ENCODE data around the gene NCAN. TPM values are rescaled to one million over a fixed set of nuclear protein-coding genes. Genes with fewer than 3 reads are reported as not detected.

NCAN gene
- total RNA-seq, 3 donors from 2014 or later: 0.25 TPM; not detected in 2

DNA sequence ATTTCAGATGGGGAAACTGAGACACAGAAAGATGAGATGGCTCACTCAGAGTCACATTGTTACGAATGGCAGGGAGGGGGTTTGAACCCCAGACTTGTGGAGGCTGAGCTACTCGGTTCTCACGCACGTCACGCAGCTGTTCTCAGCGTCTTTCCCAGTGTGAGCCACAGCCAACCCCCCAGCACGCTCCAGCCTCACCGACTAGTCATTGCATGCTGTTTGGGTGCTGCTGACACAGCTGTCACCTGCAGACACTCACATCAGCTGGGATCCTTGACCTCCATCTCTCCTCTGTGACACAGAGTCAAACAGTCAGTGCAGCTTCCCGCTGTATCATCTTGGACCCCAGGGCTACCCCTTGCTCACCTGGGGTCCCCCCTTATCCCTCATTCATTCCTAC, 2.4 kb upstream of the NCAN start:
- no peak for DNase-seq
- TF ChIP-seq, protein P1, sequence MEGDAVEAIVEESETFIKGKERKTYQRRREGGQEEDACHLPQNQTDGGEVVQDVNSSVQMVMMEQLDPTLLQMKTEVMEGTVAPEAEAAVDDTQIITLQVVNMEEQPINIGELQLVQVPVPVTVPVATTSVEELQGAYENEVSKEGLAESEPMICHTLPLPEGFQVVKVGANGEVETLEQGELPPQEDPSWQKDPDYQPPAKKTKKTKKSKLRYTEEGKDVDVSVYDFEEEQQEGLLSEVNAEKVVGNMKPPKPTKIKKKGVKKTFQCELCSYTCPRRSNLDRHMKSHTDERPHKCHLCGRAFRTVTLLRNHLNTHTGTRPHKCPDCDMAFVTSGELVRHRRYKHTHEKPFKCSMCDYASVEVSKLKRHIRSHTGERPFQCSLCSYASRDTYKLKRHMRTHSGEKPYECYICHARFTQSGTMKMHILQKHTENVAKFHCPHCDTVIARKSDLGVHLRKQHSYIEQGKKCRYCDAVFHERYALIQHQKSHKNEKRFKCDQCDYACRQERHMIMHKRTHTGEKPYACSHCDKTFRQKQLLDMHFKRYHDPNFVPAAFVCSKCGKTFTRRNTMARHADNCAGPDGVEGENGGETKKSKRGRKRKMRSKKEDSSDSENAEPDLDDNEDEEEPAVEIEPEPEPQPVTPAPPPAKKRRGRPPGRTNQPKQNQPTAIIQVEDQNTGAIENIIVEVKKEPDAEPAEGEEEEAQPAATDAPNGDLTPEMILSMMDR (IDR thresholded peaks at IDR 0.05): no peak
- no peak overlapping the region for H3K4me3 ChIP-seq
- intact Hi-C loops (cut with DNase I, micrococcal nuclease): no loop called here
- H3K9me3 ChIP-seq: no peaks in the 10 kb centered on the region
- no peak for ATAC-seq
- no peaks in the 10 kb centered on the region for H3K4me1 ChIP-seq (ENCODE audit: low read depth)
- H3K36me3 ChIP-seq (ENCODE audit: low read depth): no peaks in the 10 kb centered on the region

DNA sequence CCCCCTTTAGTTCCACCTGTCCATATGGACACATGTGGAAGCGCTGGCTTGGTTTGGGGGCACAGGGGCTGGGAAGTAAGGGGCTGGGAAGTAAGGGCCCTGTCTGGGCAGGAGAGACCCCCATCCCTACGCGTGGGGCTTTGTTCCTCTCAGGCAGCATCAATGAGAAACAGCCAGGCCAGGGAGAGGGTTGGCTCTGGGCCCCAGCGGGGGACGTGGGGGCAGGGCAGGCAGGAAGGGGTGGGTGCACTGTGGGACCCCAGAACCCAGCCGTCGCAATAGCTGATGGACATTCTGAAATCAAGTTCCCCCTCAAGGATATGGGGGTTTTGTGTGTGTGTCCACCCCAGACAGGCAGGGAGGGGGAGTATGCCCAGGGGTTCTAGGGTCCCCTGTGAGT, 1.2 kb downstream of the NCAN start:
- Histone ChIP-seq H3K36me3 (ENCODE audit: low read depth) (no peaks in the 10 kb centered on the region), H3K4me3 (no peak overlapping the region), H3K4me1 (ENCODE audit: low read depth) (no peaks in the 10 kb centered on the region), H3K9me3 (no peaks in the 10 kb centered on the region)
- ATAC-seq: no peak
- intact Hi-C loops (cut with DNase I, micrococcal nuclease): no loop called here
- TF ChIP-seq, protein P1 (IDR thresholded peaks at IDR 0.05): no peak
- DNase-seq: no peak

DNA sequence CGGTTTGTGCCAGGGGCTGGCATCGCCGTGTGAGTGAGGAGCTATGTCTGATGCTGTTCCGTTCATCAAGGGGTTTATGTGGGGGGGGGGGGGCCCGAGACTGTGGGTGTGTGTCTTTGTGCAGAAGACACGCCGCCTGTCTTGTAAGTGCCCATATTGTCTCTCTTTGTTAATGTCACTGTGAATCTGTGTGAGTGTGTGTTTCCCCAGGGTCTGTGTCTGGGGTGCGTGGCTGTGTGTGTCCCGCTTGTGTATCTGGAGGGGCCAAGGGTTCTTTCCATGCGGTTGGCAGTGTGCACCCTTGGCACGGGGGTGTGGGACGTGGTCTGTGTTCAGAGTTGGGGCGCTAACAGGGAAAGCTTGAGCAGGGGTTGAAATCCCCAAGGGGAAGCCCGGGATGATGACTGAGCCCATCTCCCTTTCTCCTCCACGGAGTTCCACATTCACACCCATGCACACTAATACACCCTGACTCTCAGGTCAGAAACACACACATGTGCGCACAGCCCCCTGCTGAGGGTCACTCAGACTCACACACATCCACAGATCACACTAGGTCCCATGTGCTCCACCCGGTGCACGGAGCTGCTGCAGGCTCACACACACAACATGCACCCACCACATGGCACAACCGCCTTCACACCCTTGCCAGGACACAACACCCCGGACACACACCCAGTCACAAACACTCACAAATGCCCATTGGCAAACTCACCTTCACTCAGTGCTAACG, 1.8 kb downstream of the NCAN start:
- no peaks in the 10 kb centered on the region for H3K36me3 ChIP-seq (ENCODE audit: low read depth)
- ATAC-seq: no peak
- DNase-seq: no peak
- no peaks in the 10 kb centered on the region for H3K9me3 ChIP-seq
- H3K4me1 ChIP-seq (ENCODE audit: low read depth): no peaks in the 10 kb centered on the region
- TF ChIP-seq, protein P1 (IDR thresholded peaks at IDR 0.05): no peak
- intact Hi-C loops (cut with DNase I, micrococcal nuclease): no loop called here
- no peak overlapping the region for H3K4me3 ChIP-seq

DNA sequence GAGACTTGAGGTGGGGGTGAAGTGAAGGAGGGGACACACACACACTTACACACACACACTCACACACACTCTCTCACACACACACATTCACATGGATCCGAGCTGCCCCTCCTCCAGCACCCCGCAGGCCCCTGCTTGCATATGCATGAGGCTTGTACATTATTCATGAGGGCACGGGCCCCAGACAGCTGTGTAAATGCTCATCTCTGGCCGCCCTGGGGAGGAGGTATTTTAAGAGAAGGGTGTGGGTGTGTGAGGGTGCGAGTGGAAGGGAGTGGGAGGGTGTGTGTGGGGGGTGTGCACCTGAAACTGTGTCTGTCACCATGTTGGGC, 2.4 kb downstream of the NCAN start:
- intact Hi-C loops (cut with DNase I, micrococcal nuclease): no loop called here
- Histone ChIP-seq H3K36me3 (ENCODE audit: low read depth) (no peaks in the 10 kb centered on the region), H3K4me1 (ENCODE audit: low read depth) (no peaks in the 10 kb centered on the region), H3K4me3 (no peak overlapping the region), H3K9me3 (no peaks in the 10 kb centered on the region)
- ATAC-seq (no peak), DNase-seq (no peak)
- TF ChIP-seq, protein P1 (IDR thresholded peaks at IDR 0.05): no peak

DNA sequence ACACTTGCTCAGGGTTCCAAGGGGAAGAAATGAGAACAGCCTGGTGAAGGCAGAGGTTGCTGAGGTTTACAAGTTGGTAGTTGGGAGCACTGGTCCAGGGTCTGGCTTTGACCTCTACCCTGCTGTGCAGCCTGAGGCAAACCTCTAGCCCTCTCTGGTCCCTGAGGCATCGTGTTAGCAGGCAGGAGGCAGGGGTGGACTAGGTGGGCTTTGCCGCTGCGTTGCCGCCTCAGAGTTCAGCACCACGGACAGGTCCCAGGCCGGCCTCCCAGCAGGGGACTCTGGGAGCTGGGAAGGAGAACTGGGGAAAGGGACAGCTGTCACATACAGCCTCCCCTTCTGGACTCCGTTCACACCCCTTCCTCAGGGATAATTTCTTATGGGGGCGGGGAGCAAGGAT, 3.1 kb downstream of the NCAN start:
- ATAC-seq: peak; percentile 48
- H3K36me3 ChIP-seq (ENCODE audit: low read depth): no peaks in the 10 kb centered on the region
- peak in 2 of 3 donors; percentile 29 to 55 for DNase-seq

More for the DNA sequence above, 3.1 kb downstream of the NCAN start:
- intact Hi-C loops (cut with DNase I, micrococcal nuclease): no loop called here
- TF ChIP-seq, protein P1 (IDR thresholded peaks at IDR 0.05): no peak
- Histone ChIP-seq H3K4me3 (no peak overlapping the region), H3K4me1 (ENCODE audit: low read depth) (no peaks in the 10 kb centered on the region), H3K9me3 (no peaks in the 10 kb centered on the region)

Measured in mucosa of descending colon (tissue), 3 donors.